NCI-H82 (cell line): ENCODE results near the gene EFNA5.

Source experiments
- DNase-seq: peaks from one replicate; lab custom pipeline; 2025; lab: John Stamatoyannopoulos, UW

Gene EFNA5

GRCh38 chr5:107670932-107671741 is at the start of gene EFNA5:
TSS of gene EFNA5 (minus strand) at chr5:107670937.
- DNase-seq = peak; percentile 60

GRCh38 chr5:107719034-107719606 is 48.4 kb upstream of the EFNA5 start:
- no peak for DNase-seq

DNA sequence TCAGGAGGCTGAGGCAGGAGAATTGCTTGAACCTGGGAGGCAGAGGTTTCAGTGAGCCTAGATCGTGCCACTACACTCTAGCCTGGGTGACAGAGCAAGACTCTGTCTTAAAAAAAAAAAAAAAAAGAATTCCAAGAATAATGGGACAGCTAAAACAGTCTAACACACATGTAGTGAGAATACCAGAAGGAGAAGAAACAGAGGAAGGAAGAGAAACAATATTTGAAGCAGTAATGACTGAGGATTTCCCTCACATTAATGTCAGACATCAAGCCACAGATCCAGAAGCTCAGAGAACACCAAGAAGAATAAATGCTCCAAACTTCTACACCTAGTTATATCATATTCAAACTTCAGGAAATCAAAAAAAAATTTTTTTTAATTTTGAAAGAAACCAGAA is 47.1 kb upstream of the EFNA5 start:
- no peak for DNase-seq

DNA sequence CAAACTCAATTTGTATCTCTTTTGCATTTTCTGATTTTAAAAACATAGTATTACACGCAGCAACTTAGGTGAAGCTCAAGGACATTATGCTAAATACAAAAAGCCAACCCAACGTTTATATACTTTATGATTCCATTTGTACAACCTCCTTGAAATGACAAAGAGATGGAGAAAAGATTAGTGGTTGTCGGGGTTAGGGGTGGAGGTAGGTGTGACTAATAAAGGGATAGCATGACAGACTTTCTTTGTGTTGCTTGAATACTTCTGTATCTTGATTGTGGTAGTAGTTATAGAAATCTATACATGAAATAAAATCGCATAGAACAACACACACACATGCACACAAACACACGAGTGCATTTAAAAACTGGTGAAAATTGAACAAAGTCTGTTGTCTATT is 42.5 kb upstream of the EFNA5 start:
- no peak for DNase-seq

DNA sequence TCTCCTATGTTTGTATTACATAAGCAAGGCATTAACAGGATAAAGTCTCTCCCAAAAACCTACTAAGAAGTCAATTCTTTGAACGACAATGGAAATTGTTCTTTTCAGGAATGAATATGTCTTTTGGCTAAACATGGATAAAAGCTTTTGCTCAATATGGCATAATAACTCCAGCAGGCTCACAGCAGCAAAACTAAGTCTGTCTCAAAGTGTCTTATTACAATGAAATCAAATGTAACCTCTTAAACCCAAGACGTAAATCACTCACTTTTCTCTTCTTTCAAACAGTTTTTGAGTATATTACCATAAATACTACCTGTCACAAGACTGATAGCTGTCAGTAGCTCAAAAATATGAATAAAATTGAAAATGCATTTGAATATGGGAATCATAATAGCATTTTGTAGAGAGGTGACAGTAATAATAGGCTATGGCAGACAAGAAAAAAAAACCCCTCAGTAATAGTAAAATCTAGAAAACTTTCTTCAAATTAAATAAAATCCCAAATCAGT is 41.7 kb upstream of the EFNA5 start:
- DNase-seq = no peak

DNA sequence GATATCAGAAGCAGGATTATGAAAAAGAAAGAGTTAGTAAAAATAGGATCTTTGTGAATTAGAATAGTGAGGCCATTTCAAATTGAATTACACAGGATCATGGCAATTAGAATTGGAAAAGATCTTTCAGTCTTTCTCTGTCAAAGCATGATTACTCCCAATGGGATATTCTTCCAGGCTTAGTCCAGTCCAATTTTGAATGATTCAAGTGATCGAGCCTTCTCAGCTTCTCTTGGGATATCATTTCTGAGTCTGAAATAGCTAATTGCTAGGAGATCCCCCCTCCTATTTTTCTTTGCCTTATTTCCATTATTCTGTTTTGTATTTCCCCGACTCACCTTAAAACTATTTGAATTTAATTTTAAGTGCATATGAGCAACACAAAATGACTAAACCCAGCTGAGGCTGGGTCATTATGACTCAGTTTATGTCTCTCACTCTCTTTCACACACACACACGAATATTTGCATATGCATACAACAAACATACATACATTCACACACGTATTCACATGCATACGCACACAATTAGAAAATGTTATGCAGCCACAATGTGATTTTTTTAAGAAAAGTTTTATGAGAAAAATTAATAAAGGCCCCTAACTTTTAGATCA is 34.8 kb upstream of the EFNA5 start:
- peak; percentile 12 for DNase-seq

DNA sequence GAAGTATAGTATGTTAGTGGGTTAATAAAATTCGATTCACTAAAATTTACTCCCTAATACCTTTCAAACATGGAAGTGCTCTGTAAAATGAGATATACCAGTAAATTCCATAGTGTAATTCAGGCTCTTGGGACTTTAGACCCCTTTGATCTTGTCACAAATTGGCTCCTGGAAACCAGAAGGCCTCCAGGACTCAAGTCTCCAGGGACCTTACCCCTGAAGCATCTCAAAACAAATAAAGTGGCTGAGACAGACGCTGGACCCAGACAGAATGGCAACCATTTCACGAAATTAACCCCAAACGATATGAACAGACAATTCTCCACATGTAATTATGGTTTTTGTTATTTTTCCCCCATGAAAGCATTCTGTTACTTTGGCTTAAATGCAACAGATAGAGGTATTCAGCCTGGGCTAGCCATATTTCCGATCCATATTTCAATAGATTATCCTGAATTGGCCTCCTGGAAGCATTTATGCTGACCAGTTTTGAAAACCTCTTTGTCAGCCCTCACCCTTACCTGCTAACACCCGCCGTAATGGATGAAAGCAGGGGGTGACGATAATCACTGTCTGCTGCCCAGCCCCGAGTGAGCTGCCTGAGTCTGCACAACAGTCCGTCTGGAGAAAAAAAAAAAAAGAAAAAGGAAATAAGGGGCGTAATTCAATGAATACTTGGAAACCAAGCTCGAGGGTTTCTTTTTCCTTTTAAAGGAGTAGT is 34.1 kb upstream of the EFNA5 start:
- peak; percentile 35 for DNase-seq

DNA sequence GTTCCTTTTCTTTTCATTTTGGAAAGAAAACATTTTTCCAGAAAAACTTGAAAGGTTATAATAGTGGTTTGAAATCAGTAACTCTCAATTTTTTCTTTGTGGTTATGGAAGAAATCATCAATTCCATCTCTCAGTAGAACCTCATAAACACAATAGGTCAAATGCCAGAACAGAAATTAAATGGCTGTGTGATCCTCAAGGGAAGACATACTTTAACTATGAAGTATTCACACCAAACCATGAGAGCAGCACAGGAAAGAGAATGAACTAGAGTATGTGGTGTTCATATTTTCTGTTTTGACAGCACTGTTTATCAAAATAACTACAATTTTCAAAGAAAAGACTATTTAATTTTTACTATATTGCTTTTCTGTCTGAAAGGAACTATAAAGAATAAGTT is 29.7 kb upstream of the EFNA5 start:
- DNase-seq = no peak

- DNase-seq = no peak
Observed at GRCh38 chr5:107699425-107699824, 28.7 kb upstream of the EFNA5 start.

- DNase-seq = no peak
Observed at GRCh38 chr5:107698286-107698685, 27.5 kb upstream of the EFNA5 start.

GRCh38 chr5:107696498-107696897 is 25.8 kb upstream of the EFNA5 start:
- no peak for DNase-seq

- no peak for DNase-seq
Observed at GRCh38 chr5:107696080-107696479, 25.3 kb upstream of the EFNA5 start.

DNA sequence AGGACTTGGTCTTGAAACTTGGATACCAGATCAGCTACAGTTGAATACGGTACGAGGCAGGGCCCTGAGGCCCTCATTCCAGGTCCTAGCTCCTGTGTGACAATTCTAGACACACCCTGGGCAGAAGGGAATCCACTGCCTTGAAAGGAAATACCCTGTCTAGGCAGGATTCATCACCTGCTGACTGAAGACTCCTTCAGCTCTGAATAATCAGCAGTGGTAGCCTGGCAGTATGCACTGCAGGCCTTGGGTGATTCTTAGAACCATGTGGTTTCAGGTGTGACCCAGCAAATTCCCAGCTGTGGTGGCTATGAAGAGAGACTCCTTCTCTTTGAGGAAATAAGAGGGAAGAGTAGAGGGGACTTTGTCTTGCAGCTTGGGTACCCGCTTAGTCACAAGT is 17.2 kb upstream of the EFNA5 start:
- DNase-seq = no peak

DNA sequence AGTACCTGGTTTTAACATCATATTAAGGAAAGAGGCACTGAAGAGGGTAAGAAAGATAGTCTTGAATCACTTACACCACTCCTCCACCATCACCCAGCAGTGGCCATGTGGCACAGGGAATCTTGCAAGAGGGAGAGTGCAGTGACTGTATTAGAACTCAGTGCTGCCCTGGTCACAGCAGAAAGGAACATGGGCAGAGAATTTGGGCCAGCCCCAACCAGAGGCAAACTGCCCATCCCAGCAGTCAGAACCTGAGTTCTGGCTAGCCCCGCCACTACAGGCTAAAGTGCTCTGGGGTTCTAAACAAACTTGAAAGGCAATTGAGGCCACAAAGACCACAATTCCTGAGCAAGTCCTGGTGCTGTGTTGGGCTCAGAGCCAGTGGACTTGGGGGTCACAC is 16.7 kb upstream of the EFNA5 start:
- no peak for DNase-seq

- DNase-seq = no peak
Observed at GRCh38 chr5:107682533-107682932, 11.8 kb upstream of the EFNA5 start.

DNA sequence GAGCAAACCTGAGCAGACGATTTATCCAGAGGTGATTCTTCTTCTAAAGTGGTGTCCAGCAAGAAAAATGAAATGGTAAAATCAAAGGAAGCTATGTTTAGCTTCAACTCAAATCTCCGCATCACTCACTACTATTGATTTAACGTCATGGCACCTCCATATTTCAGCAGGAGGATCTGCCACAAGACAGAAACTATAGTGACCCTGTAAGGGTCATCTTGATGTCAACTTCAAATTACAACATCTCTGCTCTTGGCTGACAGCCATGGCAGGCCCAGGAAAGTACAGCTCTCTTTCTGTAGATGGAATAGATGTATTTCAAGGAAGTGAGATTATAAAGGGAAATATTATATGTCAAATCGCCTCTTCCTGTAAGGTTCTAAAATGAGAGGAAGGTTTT is 10.1 kb upstream of the EFNA5 start:
- DNase-seq = no peak

- peak; percentile 22 for DNase-seq
Observed at GRCh38 chr5:107680099-107680498, 9.4 kb upstream of the EFNA5 start.

GRCh38 chr5:107676702-107677101 is 6.0 kb upstream of the EFNA5 start:
- DNase-seq = no peak

- DNase-seq = no peak
Observed at GRCh38 chr5:107675201-107675600, 4.5 kb upstream of the EFNA5 start.

DNA sequence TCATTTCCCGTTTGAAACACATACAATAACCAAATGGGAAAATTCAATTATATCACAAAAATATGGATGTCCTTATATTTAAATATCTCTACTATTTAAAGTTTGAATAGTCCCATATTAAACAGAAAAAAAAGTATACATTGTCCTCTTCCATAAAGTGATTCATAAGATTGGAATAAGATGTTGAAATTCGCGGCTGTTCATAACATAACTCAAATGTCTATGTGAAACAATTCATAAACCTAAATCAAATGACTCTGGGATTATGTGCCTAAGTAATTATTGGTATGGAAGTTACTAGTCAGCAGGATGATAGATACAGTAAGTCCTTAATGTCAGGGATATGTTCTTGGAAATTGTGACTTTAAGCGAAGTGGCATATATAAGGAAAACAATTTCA is 3.9 kb upstream of the EFNA5 start:
- no peak for DNase-seq

GRCh38 chr5:107673368-107674136 is 2.8 kb upstream of the EFNA5 start:
- DNase-seq = peak; percentile 93

- DNase-seq = no peak
Observed at GRCh38 chr5:107673039-107673367, 2.3 kb upstream of the EFNA5 start.
